H9 (cell line): ENCODE measurements around the gene PTPRJ. TPM values are rescaled to one million over a fixed set of nuclear protein-coding genes. Genes with fewer than 3 reads are reported as not detected.

Source experiments
- DNase-seq: peaks from one replicate; pipeline ENCODE4 v3.0.0-alpha.2; 2017
- H2AFZ ChIP-seq: one replicate; pipeline ENCODE4 v1.6.1; 2013; ENCODE audit warnings: mild to moderate bottlenecking, low read length, control low read depth, moderate library complexity
- H2AK5ac ChIP-seq: 2 replicates; pipeline ENCODE4 v1.6.1; 2013; ENCODE audit warnings: low read length, control low read depth, mixed read lengths; ENCODE audit not compliant: insufficient read length
- H2BK120ac ChIP-seq: one replicate; pipeline ENCODE4 v1.6.1; 2013; ENCODE audit warnings: low read depth, mild to moderate bottlenecking, low read length, control low read depth, inconsistent platforms; ENCODE audit not compliant: poor library complexity, severe bottlenecking
- H2BK12ac ChIP-seq: 2 replicates; pipeline ENCODE4 v1.6.1; 2013; ENCODE audit warnings: low read length, control low read depth, mixed read lengths, low read depth; ENCODE audit not compliant: insufficient read length
- H2BK15ac ChIP-seq: 2 replicates; pipeline ENCODE4 v1.6.1; 2013; ENCODE audit warnings: low read depth, low read length, control low read depth
- H2BK20ac ChIP-seq: one replicate; pipeline ENCODE4 v1.6.1; 2013; ENCODE audit warnings: low read depth, mild to moderate bottlenecking, low read length, control low read depth, inconsistent platforms; ENCODE audit not compliant: poor library complexity, severe bottlenecking
- H2BK5ac ChIP-seq: 2 replicates; pipeline ENCODE4 v1.6.1; 2013; ENCODE audit warnings: low read length, control low read depth, mixed read lengths; ENCODE audit not compliant: insufficient read length
- H3K14ac ChIP-seq: 2 replicates; pipeline ENCODE4 v1.6.1; 2013; ENCODE audit warnings: low read length, control low read depth; ENCODE audit not compliant: insufficient read depth
- H3K18ac ChIP-seq: 2 replicates; pipeline ENCODE4 v1.6.1; 2013; ENCODE audit warnings: low read depth, mild to moderate bottlenecking, mixed read lengths, low read length, control low read depth; ENCODE audit not compliant: insufficient read length
- H3K23ac ChIP-seq: 2 replicates; pipeline ENCODE4 v1.6.1; 2013; ENCODE audit warnings: low read length, control low read depth, mixed read lengths, low read depth; ENCODE audit not compliant: insufficient read length
- H3K23me2 ChIP-seq: 2 replicates; pipeline ENCODE4 v1.6.1; 2013; ENCODE audit warnings: low read depth, mild to moderate bottlenecking, mixed read lengths, low read length, control low read depth; ENCODE audit not compliant: insufficient read length, poor library complexity, severe bottlenecking
- H3K27ac ChIP-seq: 2 replicates; pipeline ENCODE4 v1.5.1; 2013; ENCODE audit warnings: low read length, control low read depth, mixed read lengths, low read depth; ENCODE audit not compliant: insufficient read length
- H3K27me3 ChIP-seq: 2 replicates; pipeline ENCODE4 v1.6.1; 2013; ENCODE audit warnings: low read length, control low read depth, inconsistent platforms; ENCODE audit not compliant: insufficient read depth
- H3K4ac ChIP-seq: 2 replicates; pipeline ENCODE4 v1.6.1; 2013; ENCODE audit warnings: low read depth, mild to moderate bottlenecking, control low read depth, inconsistent platforms, low read length, moderate library complexity
- H3K4me1 ChIP-seq: 2 replicates; pipeline ENCODE4 v1.6.1; 2013; ENCODE audit warnings: low read length, control low read depth, inconsistent platforms; ENCODE audit not compliant: insufficient read depth
- H3K4me2 ChIP-seq: 2 replicates; pipeline ENCODE4 v1.6.1; 2013; ENCODE audit warnings: low read length, control low read depth, mixed read lengths; ENCODE audit not compliant: insufficient read length, insufficient read depth
- H3K56ac ChIP-seq: 2 replicates; pipeline ENCODE4 v1.6.1; 2013; ENCODE audit warnings: low read depth, mild to moderate bottlenecking, mixed read lengths, low read length, control low read depth; ENCODE audit not compliant: insufficient read length
- H3K79me1 ChIP-seq: 2 replicates; pipeline ENCODE4 v1.6.1; 2013; ENCODE audit warnings: low read depth, mild to moderate bottlenecking, moderate library complexity, low read length, control low read depth, inconsistent platforms; ENCODE audit not compliant: insufficient read depth, poor library complexity, severe bottlenecking
- H3K79me2 ChIP-seq: 2 replicates; pipeline ENCODE4 v1.6.1; 2013; ENCODE audit warnings: low read length, control low read depth, inconsistent platforms; ENCODE audit not compliant: insufficient read depth
- H3K9ac ChIP-seq: 2 replicates; pipeline ENCODE4 v1.6.1; 2013; ENCODE audit warnings: low read length, control low read depth, mixed read lengths; ENCODE audit not compliant: insufficient read length; ENCODE audit errors: extremely low read depth
- H3K9me3 ChIP-seq: one replicate; pipeline ENCODE4 v1.6.1; 2013; ENCODE audit warnings: low read depth, low read length, inconsistent platforms; ENCODE audit not compliant: control insufficient read depth
- H3T11ph ChIP-seq: one replicate; pipeline ENCODE4 v1.6.1; 2013; ENCODE audit warnings: mild to moderate bottlenecking, low read length, control low read depth, inconsistent platforms
- H4K20me1 ChIP-seq: one replicate; pipeline ENCODE4 v1.6.1; 2013; ENCODE audit not compliant: control insufficient read depth, insufficient read length, insufficient read depth
- H4K5ac ChIP-seq: 2 replicates; pipeline ENCODE4 v1.6.1; 2013; ENCODE audit warnings: low read depth, mild to moderate bottlenecking, mixed read lengths, low read length, control low read depth; ENCODE audit not compliant: insufficient read length
- H4K8ac ChIP-seq: replicated peaks from 2 replicates; pipeline ENCODE4 v1.6.1; 2013; ENCODE audit warnings: low read length, control low read depth, mixed read lengths, low read depth; ENCODE audit not compliant: insufficient read length
- H4K91ac ChIP-seq: 2 replicates; pipeline ENCODE4 v1.6.1; 2013; ENCODE audit warnings: low read depth, mild to moderate bottlenecking, moderate library complexity, mixed read lengths, low read length, control low read depth; ENCODE audit not compliant: insufficient read length
- H3K27ac Mint-ChIP-seq, 3 experiments: 2 replicates in 2 of 3; 3 replicates in 1 of 3; pipeline ENCODE4 v1.8.0; 2020 to 2021; ENCODE audit warnings: mixed read lengths in 3 of 3, mild to moderate bottlenecking in 1 of 3, moderate library complexity in 1 of 3
- H3K27me3 Mint-ChIP-seq: 2 replicates; pipeline ENCODE4 v1.8.0; 2021; ENCODE audit warnings: low read depth, mild to moderate bottlenecking, moderate library complexity, mixed read lengths
- H3K36me3 Mint-ChIP-seq, 3 experiments: 2 replicates in 2 of 3; 3 replicates in 1 of 3; pipeline ENCODE4 v1.8.0; 2020 to 2021; ENCODE audit warnings: low read depth in 3 of 3, mixed read lengths in 3 of 3; ENCODE audit not compliant: insufficient read depth in 1 of 3
- H3K4me1 Mint-ChIP-seq, 2 experiments: 2 replicates each; pipeline ENCODE4 v1.8.0; 2020; ENCODE audit warnings: mixed read lengths in 2 of 2
- H3K4me3 Mint-ChIP-seq, 2 experiments: 2 replicates in 1 of 2; 3 replicates in 1 of 2; pipeline ENCODE4 v1.8.0; 2020 to 2021; ENCODE audit warnings: mild to moderate bottlenecking in 2 of 2, mixed read lengths in 2 of 2, moderate library complexity in 1 of 2
- H3K9me3 Mint-ChIP-seq, 2 experiments: 2 replicates in 1 of 2; 3 replicates in 1 of 2; pipeline ENCODE4 v1.8.0; 2020; ENCODE audit warnings: mild to moderate bottlenecking in 2 of 2, mixed read lengths in 2 of 2, moderate library complexity in 1 of 2
- CTCF ChIP-seq: fragments of 200-600 bp; sonication (generic); conservative IDR thresholded peaks from 3 replicates; pipeline ENCODE4 v1.8.0; 2021; ENCODE audit warnings: antibody characterized with exemption, mild to moderate bottlenecking
- WGBS: extraction: QIAGEN DNeasy Blood & Tissue Kit; methylation state at CpG from one replicate; pipeline ENCODE4 v1.1.7; 2013; ENCODE audit warnings: missing lambda C conversion rate, low lambda C conversion rate, mixed read lengths; ENCODE audit not compliant: insufficient read length; ENCODE audit errors: extremely low coverage; 5-methylcytosine and 5-hydroxymethylcytosine counted together
- total RNA-seq: library from RNA; stranded (reverse); gene quantifications from 2 replicates; pipeline ENCODE4 v1.2.1, GENCODE V29; 2021

Gene PTPRJ
- total RNA-seq, 1 experiment from 2014 or later, result 10.6 TPM

- DNase-seq, result no peak
- no peak overlapping the region for H2BK15ac ChIP-seq
- WGBS, result no CpG with 5 or more reads among the region's 4 CpGs
- no peak overlapping the region for H2BK12ac ChIP-seq
- no peak overlapping the region for H3K4me2 ChIP-seq
- peak overlapping the region in 1 of 3 experiments; percentile 7; a peak in 1 of 7 replicates for H3K27ac Mint-ChIP-seq
- H3K27me3 ChIP-seq, result no peaks in the 10 kb centered on the region
- no peak overlapping the region for H3T11ph ChIP-seq
- no peaks in the 10 kb centered on the region for H3K79me1 ChIP-seq
- H4K20me1 ChIP-seq, result no peaks in the 10 kb centered on the region
- no peak overlapping the region for H3K18ac ChIP-seq
- H3K27me3 Mint-ChIP-seq, result no peaks in the 10 kb centered on the region
- H2AK5ac ChIP-seq, result no peak overlapping the region
- no peaks in the 10 kb centered on the region for H3K36me3 Mint-ChIP-seq
- H3K27ac ChIP-seq, result no peak overlapping the region
- H2BK120ac ChIP-seq, result no peak overlapping the region
- no peaks in the 10 kb centered on the region for H3K9me3 ChIP-seq
- H4K5ac ChIP-seq, result no peak overlapping the region
- peaks cover 7% of the 10 kb centered on the region; the same call in 1 of the 2 replicates for H3K4me1 ChIP-seq
- H3K4me3 Mint-ChIP-seq, result no peak overlapping the region
- no peak overlapping the region for H2BK5ac ChIP-seq
- H3K4me1 Mint-ChIP-seq, result peaks cover 29 to 32% of the 10 kb centered on the region in 2 experiments
- no peak overlapping the region for H3K4ac ChIP-seq
- H3K14ac ChIP-seq, result no peak overlapping the region
- TF ChIP-seq CTCF, result no peak
- H3K9ac ChIP-seq, result no peak overlapping the region
- H2BK20ac ChIP-seq, result no peak overlapping the region
- H4K8ac ChIP-seq, result no peak overlapping the region
- H3K23ac ChIP-seq, result no peak overlapping the region
- H3K79me2 ChIP-seq, result no peaks in the 10 kb centered on the region
- no peak overlapping the region for H4K91ac ChIP-seq
- H3K9me3 Mint-ChIP-seq, result no peaks in the 10 kb centered on the region; a peak in 1 of 5 replicates
- no peak overlapping the region for H2AFZ ChIP-seq
- no peak overlapping the region for H3K56ac ChIP-seq
- H3K23me2 ChIP-seq, result no peaks in the 10 kb centered on the region
Observed at GRCh38 chr11:48005136-48005535, 24.8 kb downstream of the PTPRJ start.
